K562 (cell line): ENCODE measurements around the gene NELL1. TPM values are rescaled to one million over a fixed set of nuclear protein-coding genes. Genes with fewer than 3 reads are reported as not detected.

Experiments used
- ATAC-seq: fragments of 200-7000 bp; cut with Tn5 transposase; 3 replicates; pipeline ENCODE4 v1.9.1; 2020; ENCODE audit warnings: moderate library complexity
- BruUV-seq: library from RNA; stranded (reverse); fragments of 400-500 nt; replicated peaks from 2 replicates; lab custom pipeline; 2021; lab: Mats Ljungman, UMichigan
- CTCF ChIA-PET: fragments of 300-600 bp; formaldehyde crosslinking; extraction: SDS; loops from one replicate; lab custom pipeline; 2021; ENCODE audit warnings: low intra/inter-chr PET ratio; lab: Yijun Ruan, JAX
- POLR2A ChIA-PET: fragments of 300-600, 350-650 bp; sonication (Branson Sonifier 250); formaldehyde crosslinking; extraction: SDS; loops from one replicate; lab custom pipeline; 2021; ENCODE audit warnings: antibody characterized with exemption, inconsistent platforms; lab: Yijun Ruan, JAX
- DNase-seq, 4 experiments: peaks; one replicate each; pipeline versions ENCODE4 v3.0.0 to v3.0.0-alpha.2; 2011 to 2018; ENCODE audit warnings: low spot score in 3 of 4, mixed read lengths in 3 of 4; ENCODE audit errors: extremely low read depth in 1 of 4
- FAIRE-seq: peaks from 2 replicates; lab custom pipeline; 2011; peaks lifted over from hg19 to GRCh38; lab: Jason Lieb, UNC
- H2AFZ ChIP-seq: 2 replicates; pipeline ENCODE4 v1.6.0; 2011; ENCODE audit warnings: low read depth, low read length, control low read depth, inconsistent platforms
- H3K27ac ChIP-seq: fragments of 200-600 bp; 3 replicates; pipeline ENCODE4 v1.8.0; 2011; ENCODE audit warnings: low read depth, mild to moderate bottlenecking, control low read depth, inconsistent platforms, low read length, moderate library complexity, mixed read lengths; ENCODE audit errors: extremely low read depth
- H3K27me3 ChIP-seq, 2 experiments: fragments of 300-600 bp in 1 of 2; 2 replicates in 1 of 2; 3 replicates in 1 of 2; pipeline versions ENCODE4 v1.6.0 to v1.8.0; 2011; ENCODE audit warnings: inconsistent platforms in 2 of 2, low read length in 2 of 2, mild to moderate bottlenecking in 1 of 2, mixed read lengths in 1 of 2, moderate library complexity in 1 of 2; ENCODE audit not compliant: control insufficient read depth in 2 of 2, insufficient read depth in 2 of 2
- H3K36me3 ChIP-seq: fragments of 300-600 bp; 3 replicates; pipeline ENCODE4 v1.8.0; 2011; ENCODE audit warnings: mild to moderate bottlenecking, low read length, inconsistent platforms; ENCODE audit not compliant: control insufficient read depth, insufficient read depth
- H3K4me1 ChIP-seq, 2 experiments: fragments of 200-600 bp in 1 of 2; replicated peaks in 1 of 2; 2 replicates in 1 of 2; 3 replicates in 1 of 2; pipeline versions ENCODE4 v1.5.1 to v1.8.0; 2011; ENCODE audit warnings: inconsistent platforms in 2 of 2, low read length in 2 of 2, mild to moderate bottlenecking in 1 of 2, mixed read lengths in 1 of 2, moderate library complexity in 1 of 2; ENCODE audit not compliant: control insufficient read depth in 2 of 2, insufficient read depth in 2 of 2
- H3K4me2 ChIP-seq: 2 replicates; pipeline ENCODE4 v1.6.1; 2011; ENCODE audit warnings: low read length, control low read depth, inconsistent platforms, mixed read lengths; ENCODE audit not compliant: insufficient read depth
- H3K4me3 ChIP-seq: fragments of 200-600 bp; sonication (generic), shearing (Covaris generic); 2 replicates; pipeline ENCODE4 v1.5.1; 2016; ENCODE audit warnings: control low read depth, inconsistent platforms
- H3K79me2 ChIP-seq: fragments of 200-600 bp; 3 replicates; pipeline ENCODE4 v1.8.0; 2011; ENCODE audit warnings: low read length, inconsistent platforms; ENCODE audit not compliant: control insufficient read depth, insufficient read depth
- H3K9ac ChIP-seq, 2 experiments: 2 replicates each; pipeline versions ENCODE4 v1.6.0 to v1.6.1; 2011; ENCODE audit warnings: low read depth in 2 of 2, low read length in 2 of 2, control low read depth in 1 of 2, inconsistent platforms in 1 of 2, mild to moderate bottlenecking in 1 of 2, mixed read lengths in 1 of 2; ENCODE audit not compliant: insufficient read depth in 1 of 2
- H3K9me1 ChIP-seq: one replicate; pipeline ENCODE4 v1.6.0; 2011; ENCODE audit warnings: inconsistent platforms, mild to moderate bottlenecking, low read length, moderate library complexity; ENCODE audit not compliant: control insufficient read depth, insufficient read depth
- H3K9me3 ChIP-seq: replicated peaks from 2 replicates; pipeline ENCODE4 v1.5.1; 2011; ENCODE audit warnings: low read depth, low read length, inconsistent platforms; ENCODE audit not compliant: control insufficient read depth, insufficient read depth
- H4K20me1 ChIP-seq: replicated peaks from 2 replicates; pipeline ENCODE4 v1.6.1; 2011; ENCODE audit warnings: low read length, inconsistent platforms, mixed read lengths; ENCODE audit not compliant: control insufficient read depth, insufficient read depth
- ARID3B ChIP-seq: fragments of 250-450 bp; sonication (Bioruptor Pico); IDR thresholded peaks from 2 replicates; pipeline ENCODE4 v1.4.0; 2020; ENCODE audit warnings: borderline replicate concordance
- DIDO1 ChIP-seq: fragments of 450-650 bp; IDR thresholded peaks from 2 replicates; pipeline ENCODE4 v1.6.1; 2016; ENCODE audit warnings: low read depth, missing biosample characterization, missing genetic modification characterization
- ESRRB ChIP-seq: fragments of 250-450 bp; sonication (Bioruptor Pico); IDR thresholded peaks from 2 replicates; pipeline ENCODE4 v1.5.0; 2020; ENCODE audit warnings: mild to moderate bottlenecking, moderate library complexity, borderline replicate concordance
- ETV1 ChIP-seq: fragments of 450-650 bp; conservative IDR thresholded peaks from 2 replicates; pipeline ENCODE4 v1.6.1; 2016; ENCODE audit warnings: missing genetic modification characterization, control low read depth, low read depth, missing compliant biosample characterization
- HDAC2 ChIP-seq: fragments of 450-650 bp; IDR thresholded peaks from 2 replicates; pipeline ENCODE4 v1.6.1; 2016; ENCODE audit warnings: mild to moderate bottlenecking
- MED1 ChIP-seq: sonication (generic); formaldehyde crosslinking; IDR thresholded peaks from 2 replicates; pipeline ENCODE4 v1.8.1; 2023; ENCODE audit warnings: missing genetic modification reagents, borderline replicate concordance
- NKRF ChIP-seq: fragments of 450-650 bp; IDR thresholded peaks from 2 replicates; pipeline ENCODE4 v1.6.1; 2016; ENCODE audit warnings: borderline replicate concordance
- RBM34 ChIP-seq: fragments of 200-400 bp; formaldehyde crosslinking; IDR thresholded peaks from 2 replicates; pipeline ENCODE4 v1.6.1; 2018; ENCODE audit warnings: low read length, borderline replicate concordance; ENCODE audit not compliant: insufficient read depth
- SAP30 ChIP-seq: fragments of 200-600 bp; sonication (generic); IDR thresholded peaks from 2 replicates; pipeline ENCODE4 v1.6.1; 2012; ENCODE audit warnings: borderline replicate concordance, low read depth, mild to moderate bottlenecking, moderate library complexity, low read length, control low read depth, inconsistent platforms; ENCODE audit not compliant: insufficient read depth, poor library complexity, severe bottlenecking
- TCF15 ChIP-seq: fragments of 250-450 bp; sonication (Bioruptor Pico); IDR thresholded peaks from 2 replicates; pipeline ENCODE4 v1.8.0; 2022; ENCODE audit warnings: moderate library complexity, mild to moderate bottlenecking, inconsistent platforms
- ZNF512 ChIP-seq: IDR thresholded peaks from 2 replicates; pipeline ENCODE4 v1.6.1; 2016; ENCODE audit warnings: missing genetic modification characterization, missing compliant biosample characterization
- ZNF592 ChIP-seq: fragments of 450-650 bp; IDR thresholded peaks from 2 replicates; pipeline ENCODE4 v1.6.1; 2017; ENCODE audit warnings: antibody characterized with exemption, mild to moderate bottlenecking
- WGBS: fragments of 100-300 bp; shearing (Covaris generic); methylation state at CpG from one replicate; pipeline ENCODE4 v1.1.6; 2016; ENCODE audit warnings: low coverage, mixed read lengths; ENCODE audit not compliant: insufficient coverage; ENCODE audit errors: missing lambda C conversion rate; 5-methylcytosine and 5-hydroxymethylcytosine counted together
- in situ Hi-C: fragments of 300-500 bp; cut with MboI; formaldehyde crosslinking; loops from 4 replicates; pipeline ENCODE4 v1.15.0; 2018; ENCODE audit warnings: inconsistent platforms, mixed read lengths
- intact Hi-C: fragments of 100-400 bp; cut with micrococcal nuclease; formaldehyde crosslinking; loops from 2 replicates; pipeline ENCODE4 v1.14.2; 2022
- polyA plus RNA-seq, 8 experiments: library from polyadenylated mRNA; depleted of rRNA in 4 of 8; stranded (reverse) in 5 of 8; unstranded in 3 of 8; fragments of >200 nt; fragmentation: Nextera tagmentation in 2 of 8; fragmentation: Illumina TruSeq in 1 of 8; extraction: Ambion mirVana in 2 of 8; extraction: Trizol in 1 of 8; gene quantifications; 2 replicates each; pipeline versions ENCODE4 v1.2.1 to v1.2.3, GENCODE V29; 2011 to 2014; ENCODE audit warnings: inconsistent platforms in 1 of 8, missing spikeins in 1 of 8
- total RNA-seq, 7 experiments: library from RNA; depleted of rRNA in 6 of 7; stranded (reverse); fragments of >200 nt in 6 of 7; fragmentation: Illumina TruSeq in 2 of 7; extraction: Trizol in 2 of 7; gene quantifications; 2 replicates each; pipeline versions ENCODE4 v1.2.1 to v1.2.3, GENCODE V29; 2011 to 2021; ENCODE audit warnings: low replicate concordance in 1 of 7

The NELL1 gene
- total and polyA plus RNA-seq, 9 of the 15 experiments (the other 6 are each of a cell fraction or from before 2014, with no cell fraction given): not detected

GRCh38 chr11:21602699-21603098, 933.3 kb downstream of the NELL1 start:
- H3K79me2 ChIP-seq: no peaks in the 10 kb centered on the region
- in situ Hi-C loops (no loop called here), intact Hi-C loops (no loop called here)
- 0% methylated on average over 1 of the region's 1 CpG for WGBS
- CTCF ChIA-PET: no interaction called here
- H3K9me3 ChIP-seq: no peaks in the 10 kb centered on the region
- no peak for ATAC-seq
- TF ChIP-seq HDAC2 (no peak), ZNF592 (no peak), DIDO1 (no peak), SAP30 (no peak), NKRF (no peak), ETV1 (tag) (no peak), ARID3B (CRISPR knock-in tag) (no peak), MED1 (CRISPR knock-in tag) (no peak), ESRRB (CRISPR knock-in tag) (no peak), ZNF512 (tag) (no peak), RBM34 (no peak), TCF15 (CRISPR knock-in tag) (no peak)
- no peaks in the 10 kb centered on the region for H3K36me3 ChIP-seq
- H3K9me1 ChIP-seq: no peaks in the 10 kb centered on the region
- no peaks in the 10 kb centered on the region for H3K27me3 ChIP-seq
- H3K4me1 ChIP-seq: no peaks in the 10 kb centered on the region
- no peak overlapping the region for H3K4me3 ChIP-seq
- no peak for FAIRE-seq
- no peak overlapping the region for H3K27ac ChIP-seq
- no peaks in the 10 kb centered on the region for H4K20me1 ChIP-seq
- BruUV-seq: no TSS peak
- DNase-seq: no peak
- H3K4me2 ChIP-seq: no peak overlapping the region
- no peak overlapping the region for H2AFZ ChIP-seq
- POLR2A ChIA-PET: no interaction called here
- no peak overlapping the region for H3K9ac ChIP-seq
